Astrocyte (in vitro differentiated cells and primary cell): Measurements from ENCODE around the gene TUBA4B. TPM values are rescaled to one million over a fixed set of nuclear protein-coding genes. Genes with fewer than 3 reads are reported as not detected.
"Not testable (repeated sequence)": the region's sequence is repeated elsewhere in the genome, so short reads cannot be mapped to it uniquely, and the experiment has no call there.

Source experiments
- DNase-seq: peaks from one replicate; pipeline ENCODE4 v3.0.0-alpha.2; 2010; ENCODE audit warnings: low read depth
- FAIRE-seq: peaks from 2 replicates; lab custom pipeline; 2011; peaks lifted over from hg19 to GRCh38; lab: Jason Lieb, UNC
- H2AFZ ChIP-seq: 2 replicates; pipeline ENCODE4 v1.6.0; 2012; ENCODE audit warnings: low read depth, low read length, inconsistent platforms
- H3K27ac ChIP-seq: 2 replicates; pipeline ENCODE4 v1.5.1; 2011; ENCODE audit warnings: low read depth, low read length, inconsistent platforms
- H3K27me3 ChIP-seq: 2 replicates; pipeline ENCODE4 v1.6.0; 2011; ENCODE audit warnings: low read length, inconsistent platforms; ENCODE audit not compliant: insufficient read depth
- H3K36me3 ChIP-seq: 2 replicates; pipeline ENCODE4 v1.5.1; 2011; ENCODE audit warnings: low read length, inconsistent platforms; ENCODE audit not compliant: insufficient read depth
- H3K4me1 ChIP-seq: 2 replicates; pipeline ENCODE4 v1.5.1; 2011; ENCODE audit warnings: low read length, inconsistent platforms; ENCODE audit not compliant: insufficient read depth
- H3K4me2 ChIP-seq: 2 replicates; pipeline ENCODE4 v1.6.0; 2012; ENCODE audit warnings: low read length, inconsistent platforms
- H3K4me3 ChIP-seq: 2 replicates; pipeline ENCODE4 v1.5.1; 2011; ENCODE audit warnings: low read depth, mild to moderate bottlenecking, low read length, inconsistent platforms; ENCODE audit not compliant: insufficient read depth
- H3K79me2 ChIP-seq: 2 replicates; pipeline ENCODE4 v1.6.0; 2012; ENCODE audit warnings: mild to moderate bottlenecking, low read length, inconsistent platforms; ENCODE audit not compliant: insufficient read depth
- H3K9ac ChIP-seq: 2 replicates; pipeline ENCODE4 v1.6.0; 2012; ENCODE audit warnings: mild to moderate bottlenecking, low read length, inconsistent platforms
- H3K9me3 ChIP-seq: 2 replicates; pipeline ENCODE4 v1.5.1; 2012; ENCODE audit warnings: low read depth, mild to moderate bottlenecking, low read length, inconsistent platforms; ENCODE audit not compliant: insufficient read depth
- H4K20me1 ChIP-seq: 2 replicates; pipeline ENCODE4 v1.6.0; 2012; ENCODE audit warnings: low read length, inconsistent platforms; ENCODE audit not compliant: insufficient read depth
- H3K27ac Mint-ChIP-seq: one replicate; pipeline ENCODE4 v1.8.0; 2021; ENCODE audit warnings: mild to moderate bottlenecking, mixed read lengths; ENCODE audit not compliant: unreplicated experiment
- H3K27me3 Mint-ChIP-seq: one replicate; pipeline ENCODE4 v1.8.0; 2021; ENCODE audit warnings: low read depth, mixed read lengths; ENCODE audit not compliant: unreplicated experiment
- H3K36me3 Mint-ChIP-seq: one replicate; pipeline ENCODE4 v1.8.0; 2021; ENCODE audit warnings: low read depth, mixed read lengths; ENCODE audit not compliant: unreplicated experiment
- H3K4me1 Mint-ChIP-seq: one replicate; pipeline ENCODE4 v1.8.0; 2021; ENCODE audit warnings: low read depth, mixed read lengths; ENCODE audit not compliant: unreplicated experiment
- H3K4me3 Mint-ChIP-seq: one replicate; pipeline ENCODE4 v1.8.0; 2021; ENCODE audit warnings: mild to moderate bottlenecking, moderate library complexity, mixed read lengths; ENCODE audit not compliant: unreplicated experiment
- H3K9me3 Mint-ChIP-seq: one replicate; pipeline ENCODE4 v1.8.0; 2021; ENCODE audit warnings: mild to moderate bottlenecking, mixed read lengths; ENCODE audit not compliant: unreplicated experiment
- EZH2 ChIP-seq: IDR thresholded peaks from 2 replicates; pipeline ENCODE4 v1.6.1; 2012; ENCODE audit warnings: mild to moderate bottlenecking, low read length, inconsistent platforms; ENCODE audit not compliant: insufficient read depth
- total RNA-seq: library from RNA; stranded (reverse); gene quantifications from 2 replicates; pipeline ENCODE4 v1.2.1, GENCODE V29; 2021
- TF ChIP-seq, protein P1 (sequence below): IDR thresholded peaks from 2 replicates; pipeline ENCODE4 v1.5.1; 2011; ENCODE audit warnings: low read depth, mild to moderate bottlenecking, inconsistent platforms, low read length, moderate library complexity; ENCODE audit not compliant: insufficient read depth

The TUBA4B gene
- total RNA-seq, 1 donor from 2014 or later, result not detected

DNA sequence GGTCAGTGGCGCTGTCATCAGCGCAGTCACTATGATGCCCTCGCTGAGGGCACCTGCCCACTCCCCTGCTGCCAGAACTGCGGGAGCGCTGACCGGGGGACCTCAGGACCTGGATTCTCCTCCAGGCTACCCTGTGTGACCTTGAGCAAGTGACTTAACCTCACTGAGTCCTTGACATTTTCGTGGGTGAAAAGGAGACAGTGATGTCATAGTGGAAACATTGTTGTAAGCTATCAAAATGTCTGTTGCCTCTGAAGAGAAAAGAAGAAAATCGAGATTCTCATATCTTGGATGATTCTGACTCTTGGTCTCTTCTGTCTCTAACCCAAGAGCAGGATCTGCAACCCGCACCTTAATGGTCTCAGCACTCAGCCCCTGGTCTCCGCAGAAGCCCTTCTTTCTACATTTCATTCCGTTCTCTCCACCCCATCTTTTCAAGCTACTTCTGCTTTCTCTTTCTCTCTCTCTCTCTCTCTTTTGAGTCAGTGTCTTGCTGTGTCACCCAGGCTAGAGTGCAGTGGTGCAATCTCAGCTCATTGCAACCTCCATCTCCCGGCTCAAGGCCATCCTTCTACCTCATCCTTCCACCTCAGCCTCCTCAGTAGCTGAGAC lies 1.7 kb downstream of the TUBA4B start:
- Mint-ChIP-seq H3K27me3 (peaks cover 22% of the 10 kb centered on the region), H3K4me1 (peaks cover 22% of the 10 kb centered on the region), H3K27ac (peak overlapping the region; percentile 74), H3K4me3 (peak overlapping the region; percentile 37), H3K9me3 (no peaks in the 10 kb centered on the region), H3K36me3 (peaks cover 3% of the 10 kb centered on the region)
- FAIRE-seq, result no peak
- Histone ChIP-seq H3K27ac (no peak overlapping the region), H4K20me1 (peaks cover 3% of the 10 kb centered on the region), H3K27me3 (peaks cover 29% of the 10 kb centered on the region), H3K4me1 (peaks cover 38% of the 10 kb centered on the region), H3K9me3 (no peaks in the 10 kb centered on the region), H3K4me3 (peak overlapping the region; percentile 47), H3K4me2 (peak overlapping the region; percentile 94), H3K36me3 (no peaks in the 10 kb centered on the region), H3K79me2 (no peaks in the 10 kb centered on the region), H3K9ac (peak overlapping the region; percentile 49), H2AFZ (peak overlapping the region; percentile 70)
- DNase-seq, result no peak
- TF ChIP-seq EZH2, result no peak
- TF ChIP-seq, protein P1, sequence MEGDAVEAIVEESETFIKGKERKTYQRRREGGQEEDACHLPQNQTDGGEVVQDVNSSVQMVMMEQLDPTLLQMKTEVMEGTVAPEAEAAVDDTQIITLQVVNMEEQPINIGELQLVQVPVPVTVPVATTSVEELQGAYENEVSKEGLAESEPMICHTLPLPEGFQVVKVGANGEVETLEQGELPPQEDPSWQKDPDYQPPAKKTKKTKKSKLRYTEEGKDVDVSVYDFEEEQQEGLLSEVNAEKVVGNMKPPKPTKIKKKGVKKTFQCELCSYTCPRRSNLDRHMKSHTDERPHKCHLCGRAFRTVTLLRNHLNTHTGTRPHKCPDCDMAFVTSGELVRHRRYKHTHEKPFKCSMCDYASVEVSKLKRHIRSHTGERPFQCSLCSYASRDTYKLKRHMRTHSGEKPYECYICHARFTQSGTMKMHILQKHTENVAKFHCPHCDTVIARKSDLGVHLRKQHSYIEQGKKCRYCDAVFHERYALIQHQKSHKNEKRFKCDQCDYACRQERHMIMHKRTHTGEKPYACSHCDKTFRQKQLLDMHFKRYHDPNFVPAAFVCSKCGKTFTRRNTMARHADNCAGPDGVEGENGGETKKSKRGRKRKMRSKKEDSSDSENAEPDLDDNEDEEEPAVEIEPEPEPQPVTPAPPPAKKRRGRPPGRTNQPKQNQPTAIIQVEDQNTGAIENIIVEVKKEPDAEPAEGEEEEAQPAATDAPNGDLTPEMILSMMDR, result no peak

DNA sequence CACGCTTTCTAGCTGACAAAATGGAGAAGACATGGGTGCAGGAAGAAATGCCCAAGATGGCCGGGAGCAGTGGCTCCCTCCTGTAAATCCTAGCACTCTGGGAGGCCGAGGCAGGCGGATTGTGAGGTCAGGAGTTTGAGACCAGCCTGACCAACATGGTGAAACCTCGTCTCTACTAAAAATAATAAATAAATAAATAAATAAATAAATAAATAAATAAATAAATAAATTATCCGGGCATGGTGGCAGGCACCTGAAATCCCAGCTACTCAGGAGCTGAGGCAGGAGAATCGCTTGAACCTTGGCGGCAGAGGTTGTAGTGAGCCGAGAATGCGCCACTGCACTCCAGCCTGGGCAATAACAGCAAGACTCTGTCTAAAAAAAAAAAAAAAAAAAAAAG lies 5.9 kb downstream of the TUBA4B start:
- not testable (repeated sequence) for FAIRE-seq, DNase-seq, H3K4me2 ChIP-seq, H3K9me3 Mint-ChIP-seq, H3K36me3 ChIP-seq, H3K27ac Mint-ChIP-seq, H3K36me3 Mint-ChIP-seq, H3K79me2 ChIP-seq, H4K20me1 ChIP-seq, H3K4me1 Mint-ChIP-seq, H2AFZ ChIP-seq, H3K4me3 Mint-ChIP-seq, H3K9ac ChIP-seq, H3K9me3 ChIP-seq, H3K4me3 ChIP-seq, H3K27ac ChIP-seq, H3K4me1 ChIP-seq
- peaks cover 44% of the 10 kb centered on the region for H3K27me3 ChIP-seq
- peaks cover 31% of the 10 kb centered on the region for H3K27me3 Mint-ChIP-seq

DNA sequence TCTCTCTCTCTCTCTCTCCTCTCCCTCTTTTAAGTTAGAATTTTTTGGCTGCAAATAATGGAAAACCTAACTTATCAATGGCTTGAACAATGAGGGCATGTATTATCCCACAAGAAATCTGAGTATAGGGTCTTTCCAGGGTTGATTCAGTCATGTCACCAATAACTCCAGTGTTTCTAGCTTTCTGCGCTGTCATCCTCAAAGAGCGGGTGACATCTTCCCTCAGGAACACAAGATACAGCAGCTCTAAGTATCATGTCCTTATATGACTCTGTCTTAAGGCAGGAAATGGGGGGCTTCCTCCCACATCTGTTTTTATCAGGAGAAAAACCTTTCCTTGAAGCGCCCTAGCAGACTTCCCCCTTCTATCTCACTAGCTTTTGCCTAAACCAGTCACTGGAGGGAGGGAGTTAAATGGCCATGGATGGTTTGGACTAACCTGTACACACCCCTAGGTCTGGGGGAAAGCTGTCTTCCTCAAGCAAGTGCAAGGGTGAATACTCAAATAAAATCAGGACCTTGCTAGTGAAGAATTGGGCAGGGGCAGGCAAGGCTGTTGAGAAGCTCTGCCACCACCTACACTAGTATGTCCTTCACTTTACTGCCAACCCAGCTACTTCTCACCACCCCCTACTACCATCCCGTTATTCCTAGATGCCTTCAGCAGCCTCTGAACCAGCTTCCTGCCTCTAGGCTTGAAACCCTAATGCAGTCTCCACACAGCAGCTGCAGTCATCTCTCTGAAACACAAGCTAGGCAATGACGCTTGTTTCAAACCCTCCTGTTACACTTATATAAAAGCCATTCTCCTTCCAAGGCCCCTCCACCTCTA lies 8.2 kb downstream of the TUBA4B start:
- H3K4me2 ChIP-seq, result no peak overlapping the region
- Mint-ChIP-seq H3K4me3 (no peak overlapping the region), H3K27ac (no peak overlapping the region), H3K4me1 (peaks cover 4% of the 10 kb centered on the region), H3K27me3 (peaks cover 19% of the 10 kb centered on the region), H3K36me3 (no peaks in the 10 kb centered on the region), H3K9me3 (no peaks in the 10 kb centered on the region)
- TF ChIP-seq, protein P1, result no peak
- TF ChIP-seq EZH2, result no peak
- no peaks in the 10 kb centered on the region for H3K4me1 ChIP-seq
- H2AFZ ChIP-seq, result no peak overlapping the region
- peaks cover 26% of the 10 kb centered on the region for H3K27me3 ChIP-seq
- H3K79me2 ChIP-seq, result no peaks in the 10 kb centered on the region
- DNase-seq (no peak), FAIRE-seq (no peak)
- no peaks in the 10 kb centered on the region for H3K36me3 ChIP-seq
- H3K9me3 ChIP-seq, result no peaks in the 10 kb centered on the region
- no peaks in the 10 kb centered on the region for H4K20me1 ChIP-seq
- no peak overlapping the region for H3K9ac ChIP-seq
- H3K27ac ChIP-seq, result no peak overlapping the region
- no peak overlapping the region for H3K4me3 ChIP-seq
